Tibial artery (tissue), 4 donors: ENCODE measurements around the gene ARL3.

Experiments used
- DNase-seq, 2 donors: peaks; one replicate each; pipeline ENCODE4 v3.0.0-alpha.2; 2019
- H3K27ac ChIP-seq, 2 donors: fragments of 200-600 bp; sonication (generic) in 1 of 2; 1 replicate in 1 of 2; 2 replicates in 1 of 2; pipeline ENCODE4 v1.5.1; 2018 to 2019; ENCODE audit warnings: mild to moderate bottlenecking in 1 of 2
- H3K27me3 ChIP-seq, 2 donors: fragments of 200-600 bp; sonication (generic) in 1 of 2; one replicate each; pipeline versions ENCODE4 v1.5.1 to v1.6.0; 2016 to 2019
- H3K36me3 ChIP-seq, 3 donors: fragments of 200-600 bp; sonication (generic) in 2 of 3; one replicate each; pipeline ENCODE4 v1.5.1; 2016 to 2019; ENCODE audit warnings: mild to moderate bottlenecking in 2 of 3
- H3K4me1 ChIP-seq, 4 donors: fragments of 200-600 bp; sonication (generic) in 2 of 4; 1 replicate in 3 of 4; 2 replicates in 1 of 4; pipeline ENCODE4 v1.5.1; 2016 to 2019
- H3K4me3 ChIP-seq, 2 donors: fragments of 200-600 bp; sonication (generic) in 1 of 2; 1 replicate in 1 of 2; 2 replicates in 1 of 2; pipeline ENCODE4 v1.5.1; 2018 to 2019; ENCODE audit warnings: mild to moderate bottlenecking in 2 of 2
- H3K9me3 ChIP-seq, 3 donors: fragments of 200-600 bp; sonication (generic) in 1 of 3; one replicate each; pipeline ENCODE4 v1.5.1; 2016 to 2019
- CTCF ChIP-seq, 2 experiments: fragments of 200-600 bp in 1 of 2; fragments of 450-650 bp in 1 of 2; IDR thresholded peaks; one replicate each; pipeline ENCODE4 v1.5.1; 2017 to 2019; ENCODE audit warnings: antibody characterized with exemption in 2 of 2, mild to moderate bottlenecking in 1 of 2, moderate library complexity in 1 of 2
- intact Hi-C: fragments of 100-400 bp; cut with DNase I; formaldehyde crosslinking; loops from one replicate; pipeline ENCODE4 v1.15.0; 2023; ENCODE audit warnings: low total_unique reads

ARL3 gene

GRCh38 chr10:102705531-102705930 is 8.7 kb downstream of the ARL3 start:
- Histone ChIP-seq H3K36me3 (peaks cover 0 to 8% (median 0%) of the 10 kb centered on the region in 3 donors), H3K4me1 (no peaks in the 10 kb centered on the region), H3K9me3 (no peaks in the 10 kb centered on the region), H3K27ac (no peak overlapping the region), H3K27me3 (no peaks in the 10 kb centered on the region), H3K4me3 (no peak overlapping the region)
- no peak for DNase-seq
- no peak for TF ChIP-seq CTCF (IDR thresholded peaks at IDR 0.05)
- intact Hi-C loops = no loop called here

DNA sequence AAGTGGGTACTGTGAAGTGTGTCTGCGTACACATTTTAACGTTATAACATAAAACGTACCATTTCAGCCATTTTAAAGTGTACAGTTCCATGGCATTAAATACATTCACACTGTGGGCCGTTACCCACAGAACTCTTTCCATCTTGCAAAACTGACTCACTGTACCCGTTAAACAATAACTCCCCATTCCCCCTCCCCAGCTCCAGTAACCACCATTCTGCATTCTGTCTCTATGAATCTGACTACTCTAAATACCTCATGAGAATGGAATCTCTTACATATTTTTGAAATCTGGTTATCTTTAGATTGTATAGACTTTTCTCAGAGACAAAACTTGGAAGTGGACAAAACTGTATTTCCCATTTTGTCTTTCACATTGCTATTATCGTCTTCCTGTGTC is 9.3 kb downstream of the ARL3 start:
- H3K27ac ChIP-seq = no peak overlapping the region
- no peak for DNase-seq
- no peaks in the 10 kb centered on the region for H3K9me3 ChIP-seq
- intact Hi-C loops = no loop called here
- no peaks in the 10 kb centered on the region for H3K4me1 ChIP-seq
- peaks cover 0 to 8% (median 0%) of the 10 kb centered on the region in 3 donors for H3K36me3 ChIP-seq
- H3K27me3 ChIP-seq = no peaks in the 10 kb centered on the region
- H3K4me3 ChIP-seq = no peak overlapping the region
- TF ChIP-seq CTCF (IDR thresholded peaks at IDR 0.05) = no peak

GRCh38 chr10:102702742-102703141 is 11.5 kb downstream of the ARL3 start:
- TF ChIP-seq CTCF (IDR thresholded peaks at IDR 0.05) = no peak
- H3K27ac ChIP-seq = no peak overlapping the region
- no peak overlapping the region for H3K4me3 ChIP-seq
- H3K9me3 ChIP-seq = no peaks in the 10 kb centered on the region
- DNase-seq = no peak
- H3K27me3 ChIP-seq = no peaks in the 10 kb centered on the region
- peaks cover 14 to 26% (median 17%) of the 10 kb centered on the region in 3 donors for H3K36me3 ChIP-seq
- H3K4me1 ChIP-seq = no peaks in the 10 kb centered on the region
- intact Hi-C loops = no loop called here

- H3K27me3 ChIP-seq = no peaks in the 10 kb centered on the region
- H3K4me1 ChIP-seq = no peaks in the 10 kb centered on the region
- H3K27ac ChIP-seq = no peak overlapping the region
- intact Hi-C loops = no loop called here
- TF ChIP-seq CTCF (IDR thresholded peaks at IDR 0.05) = no peak
- H3K36me3 ChIP-seq = peaks cover 23 to 35% (median 26%) of the 10 kb centered on the region in 3 donors
- no peak overlapping the region for H3K4me3 ChIP-seq
- no peaks in the 10 kb centered on the region for H3K9me3 ChIP-seq
- DNase-seq = no peak
Measured at GRCh38 chr10:102701796-102702195, 12.4 kb downstream of the ARL3 start.

DNA sequence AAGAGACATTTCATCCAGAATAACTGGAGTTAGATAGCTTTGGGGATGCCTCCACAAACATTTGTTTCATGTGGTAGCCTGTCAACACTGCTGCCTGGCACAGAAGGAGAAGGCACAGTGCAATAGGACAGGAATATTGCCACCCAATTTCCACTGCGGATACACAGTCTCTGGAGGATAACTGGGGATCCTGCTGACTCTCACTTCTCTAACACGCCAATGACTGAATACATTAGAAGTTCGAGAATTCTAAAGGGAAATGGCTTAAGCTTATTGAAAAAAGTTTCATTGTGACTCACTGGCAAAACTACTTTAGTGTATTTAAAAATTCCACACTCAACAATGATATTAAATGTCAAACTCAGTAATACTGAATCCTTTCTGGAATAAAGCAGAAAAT is 12.9 kb downstream of the ARL3 start:
- H3K36me3 ChIP-seq = peaks cover 28 to 39% (median 31%) of the 10 kb centered on the region in 3 donors
- intact Hi-C loops = no loop called here

More for the DNA sequence above, 12.9 kb downstream of the ARL3 start:
- Histone ChIP-seq H3K4me3 (no peak overlapping the region), H3K27me3 (no peaks in the 10 kb centered on the region), H3K27ac (no peak overlapping the region), H3K4me1 (no peaks in the 10 kb centered on the region), H3K9me3 (no peaks in the 10 kb centered on the region)
- DNase-seq = no peak
- no peak for TF ChIP-seq CTCF (IDR thresholded peaks at IDR 0.05)
